PFSK-1 (cell line): Measurements from ENCODE around the gene STARD5.

Experiments used
- FOXP2 ChIP-seq: optimal IDR thresholded peaks from 2 replicates; pipeline ENCODE3; 2011; ENCODE audit warnings: borderline replicate concordance, control low read depth, inconsistent platforms; ENCODE audit not compliant: insufficient read depth; ENCODE audit errors: extremely low read length, extremely low read depth
- POLR2AphosphoS5 ChIP-seq: IDR thresholded peaks from 2 replicates; pipeline ENCODE4 v1.6.1; 2012; ENCODE audit warnings: low read depth, mild to moderate bottlenecking, control low read depth, low read length, moderate library complexity
- REST ChIP-seq, 2 experiments: IDR thresholded peaks; 2 replicates each; pipeline versions ENCODE4 v1.6.1 to v1.8.0; 2011 to 2012; ENCODE audit warnings: low read depth in 2 of 2, low read length in 2 of 2, control low read depth in 1 of 2, inconsistent platforms in 1 of 2, mild to moderate bottlenecking in 1 of 2, moderate library complexity in 1 of 2; ENCODE audit not compliant: insufficient read depth in 1 of 2
- SIN3A ChIP-seq: IDR thresholded peaks from 2 replicates; pipeline ENCODE4 v1.6.1; 2012; ENCODE audit warnings: mild to moderate bottlenecking, low read length, moderate library complexity, borderline replicate concordance; ENCODE audit not compliant: insufficient read depth
- TAF1 ChIP-seq: IDR thresholded peaks from 2 replicates; pipeline ENCODE4 v1.6.1; 2012; ENCODE audit warnings: low read length, control low read depth, borderline replicate concordance; ENCODE audit not compliant: insufficient read depth

STARD5 gene

DNA sequence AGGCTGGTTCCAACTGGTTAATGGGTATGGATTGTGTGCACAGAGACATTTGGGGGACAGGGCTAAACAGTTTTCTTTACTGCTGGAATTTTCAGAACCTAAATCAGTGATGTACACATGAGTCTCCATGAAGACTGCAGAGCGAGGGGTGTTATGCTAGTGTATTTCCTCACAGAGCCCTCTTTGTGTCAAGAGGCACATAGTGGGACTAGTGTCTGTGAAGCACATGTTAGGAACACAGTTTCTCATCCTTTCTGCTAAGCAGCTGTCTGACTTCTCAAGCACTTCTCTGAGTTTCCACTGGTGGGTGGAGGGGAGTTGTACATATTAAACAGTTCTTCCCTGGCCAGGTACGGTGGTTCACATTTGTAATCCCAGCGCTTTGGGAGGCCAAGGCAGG, 9.4 kb upstream of the STARD5 start:
- no peak for TF ChIP-seq FOXP2
- TF ChIP-seq REST (IDR thresholded peaks at IDR 0.05; ENCODE audit: insufficient read depth in 1 of 2, low read depth in 2 of 2, low read length in 2 of 2): no peak
- no peak for TF ChIP-seq POLR2AphosphoS5
- TF ChIP-seq SIN3A: no peak
- TF ChIP-seq TAF1: no peak

DNA sequence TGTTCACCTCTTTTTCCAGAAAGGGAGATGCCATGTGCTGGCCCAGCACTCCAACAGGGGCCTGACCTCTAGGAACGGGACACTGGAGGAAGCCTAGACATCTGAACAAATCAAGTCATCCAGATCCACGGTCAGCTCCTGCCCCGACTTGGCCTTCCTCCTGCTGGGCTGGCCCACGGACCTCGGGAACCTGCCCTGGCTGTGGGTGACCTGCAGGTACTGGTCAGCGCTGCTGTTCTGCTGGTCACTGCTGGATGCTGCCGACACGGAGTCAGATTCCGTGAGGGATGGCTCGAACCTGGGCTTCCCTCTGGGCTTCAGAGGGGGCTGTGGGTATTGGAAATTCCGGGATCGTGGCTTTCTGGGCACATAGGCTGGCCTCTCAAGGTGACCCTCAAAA, 8.4 kb upstream of the STARD5 start:
- TF ChIP-seq POLR2AphosphoS5: no peak

GRCh38 chr15:81331600-81331999, 7.7 kb upstream of the STARD5 start:
- TF ChIP-seq SIN3A: no peak
- no peak for TF ChIP-seq TAF1
- TF ChIP-seq POLR2AphosphoS5: no peak
- no peak for TF ChIP-seq FOXP2
- no peak for TF ChIP-seq REST (IDR thresholded peaks at IDR 0.05; ENCODE audit: insufficient read depth in 1 of 2, low read depth in 2 of 2, low read length in 2 of 2)

GRCh38 chr15:81330366-81331090, 6.6 kb upstream of the STARD5 start:
- TF ChIP-seq FOXP2 (no peak), SIN3A (no peak), REST (IDR thresholded peaks at IDR 0.05; ENCODE audit: insufficient read depth in 1 of 2, low read depth in 2 of 2, low read length in 2 of 2) (no peak), TAF1 (no peak), POLR2AphosphoS5 (no peak)

GRCh38 chr15:81329446-81329845, 5.5 kb upstream of the STARD5 start:
- TF ChIP-seq POLR2AphosphoS5: no peak
- no peak for TF ChIP-seq TAF1
- TF ChIP-seq REST (IDR thresholded peaks at IDR 0.05; ENCODE audit: insufficient read depth in 1 of 2, low read depth in 2 of 2, low read length in 2 of 2): no peak
- no peak for TF ChIP-seq FOXP2
- TF ChIP-seq SIN3A: no peak
